Measurements from ENCODE around the gene ZNF697. TPM values are rescaled to one million over a fixed set of nuclear protein-coding genes. Genes with fewer than 3 reads are reported as not detected.
A peak's percentile ranks its signal among the peaks of the same experiment; 100 is the strongest.
"Not testable (repeated sequence)": the region's sequence is repeated elsewhere in the genome, so short reads cannot be mapped to it uniquely, and the experiment has no call there.

The ZNF697 gene
- polyA plus RNA-seq, 5 donors, result 19.6 to 27.7 (median 25.2) TPM

GRCh38 chr1:119631433-119632102 is 16.5 kb downstream of the ZNF697 start:
- DNase-seq, result peak; percentile 89 to 91

- DNase-seq, result no peak
Observed at GRCh38 chr1:119631086-119631432, 17.0 kb downstream of the ZNF697 start.

GRCh38 chr1:119626841-119627240 is 21.2 kb downstream of the ZNF697 start:
- DNase-seq, result no peak

- DNase-seq, result no peak
Observed at GRCh38 chr1:119626011-119626545, 22.0 kb downstream of the ZNF697 start.

- no peak for DNase-seq
Observed at GRCh38 chr1:119623678-119624077, 24.4 kb downstream of the ZNF697 start.

GRCh38 chr1:119623193-119623515 is 24.9 kb downstream of the ZNF697 start:
- no peak for DNase-seq

GRCh38 chr1:119622311-119623192 is 25.5 kb downstream of the ZNF697 start:
- no peak for DNase-seq

GRCh38 chr1:119621705-119622104 is 26.4 kb downstream of the ZNF697 start:
- no peak for DNase-seq

- DNase-seq, result no peak
Observed at GRCh38 chr1:119617751-119618691, 30.0 kb downstream of the ZNF697 start.

- DNase-seq, result not testable (repeated sequence)
Observed at GRCh38 chr1:119616748-119617147, 31.3 kb downstream of the ZNF697 start.

GRCh38 chr1:119615100-119615499 is 33.0 kb downstream of the ZNF697 start:
- DNase-seq, result not testable (repeated sequence)

GRCh38 chr1:119613769-119614720 is 34.0 kb downstream of the ZNF697 start:
- peak; percentile 75 to 87 for DNase-seq

- DNase-seq, result peak in 1 of 2 donors; percentile 39
Observed at GRCh38 chr1:119611701-119612113, 36.4 kb downstream of the ZNF697 start.

GRCh38 chr1:119608816-119609215 is 39.2 kb downstream of the ZNF697 start:
- not testable (repeated sequence) for DNase-seq

- not testable (repeated sequence) for DNase-seq
Observed at GRCh38 chr1:119607087-119607807, 40.8 kb downstream of the ZNF697 start.

- no peak for DNase-seq
Observed at GRCh38 chr1:119606394-119606793, 41.7 kb downstream of the ZNF697 start.

GRCh38 chr1:119605686-119606085 is 42.4 kb downstream of the ZNF697 start:
- DNase-seq, result no peak

GRCh38 chr1:119605080-119605479 is 43.0 kb downstream of the ZNF697 start:
- not testable (repeated sequence) for DNase-seq

- DNase-seq, result no peak
Observed at GRCh38 chr1:119603695-119604094, 44.4 kb downstream of the ZNF697 start.

- DNase-seq, result not testable (repeated sequence)
Observed at GRCh38 chr1:119603241-119603640, 44.8 kb downstream of the ZNF697 start.
